ENCODE data around the gene MEIS3.

MEIS3 gene

DNA sequence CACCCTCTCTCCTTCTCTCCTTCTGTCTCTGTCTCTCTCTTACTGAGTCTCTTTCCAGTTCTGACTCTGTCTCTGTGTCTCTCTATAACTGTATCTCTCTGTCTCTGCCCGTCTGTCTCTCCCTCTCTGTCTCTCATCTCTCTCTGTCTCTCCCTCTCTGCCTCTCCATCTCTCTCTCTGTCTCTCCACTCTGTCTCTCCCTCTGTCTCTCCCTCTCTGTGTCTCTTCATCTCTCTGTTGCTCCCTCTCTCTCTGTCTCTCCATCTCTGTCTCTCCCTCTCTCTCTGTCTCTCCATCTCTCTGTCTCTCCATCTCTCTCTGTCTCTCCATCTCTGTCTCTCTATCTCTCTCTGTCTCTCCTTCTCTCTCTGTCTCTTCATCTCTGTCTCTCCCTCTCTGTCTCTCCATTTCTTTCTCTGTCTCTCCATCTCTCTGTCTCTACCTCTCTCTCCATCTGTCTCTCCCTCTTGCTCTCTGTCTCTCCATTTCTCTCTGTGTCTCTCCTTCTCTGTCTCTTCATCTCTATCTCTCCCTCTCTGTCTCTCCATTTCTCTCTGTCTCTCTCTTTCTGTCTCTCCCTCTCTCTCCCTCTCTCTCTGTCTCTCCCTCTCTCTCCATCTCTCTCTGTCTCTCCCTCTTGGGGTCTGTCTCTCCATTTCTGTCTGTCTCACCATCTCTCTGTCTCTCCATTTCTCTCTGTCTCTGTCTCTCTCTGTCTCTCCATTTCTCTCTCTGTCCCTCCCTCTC, 3.3 kb upstream of the MEIS3 start:
- peaks cover 16 to 63% of the 10 kb centered on the region in 2 donors for H3K27me3 ChIP-seq (ENCODE audit: control insufficient read depth in 1 of 2, insufficient read depth in 2 of 2, low read length in 2 of 2)
- peaks cover 8% of the 10 kb centered on the region for H3K4me1 ChIP-seq (ENCODE audit: insufficient read depth, low read length)
- no peak overlapping the region for H3K27ac ChIP-seq (ENCODE audit: low read depth, low read length)
- no peak overlapping the region for H3K9ac ChIP-seq (ENCODE audit: low read length)
- H3K9me3 ChIP-seq (ENCODE audit: low read length) = no peaks in the 10 kb centered on the region
- H3K4me3 ChIP-seq (ENCODE audit: low read depth in 1 of 2, low read length in 2 of 2) = no peak overlapping the region
- H3K36me3 ChIP-seq (ENCODE audit: insufficient read depth, low read length) = no peaks in the 10 kb centered on the region

GRCh38 chr19:47421844-47422395, 2.6 kb upstream of the MEIS3 start:
- Histone ChIP-seq H3K4me3 (ENCODE audit: low read depth in 1 of 2, low read length in 2 of 2) (no peak overlapping the region), H3K27me3 (ENCODE audit: control insufficient read depth in 1 of 2, insufficient read depth in 2 of 2, low read length in 2 of 2) (peaks cover 16 to 70% of the 10 kb centered on the region in 2 donors), H3K36me3 (ENCODE audit: insufficient read depth, low read length) (no peaks in the 10 kb centered on the region), H3K9me3 (ENCODE audit: low read length) (no peaks in the 10 kb centered on the region), H3K27ac (ENCODE audit: low read depth, low read length) (no peak overlapping the region), H3K4me1 (ENCODE audit: insufficient read depth, low read length) (peaks cover 6% of the 10 kb centered on the region), H3K9ac (ENCODE audit: low read length) (no peak overlapping the region)

GRCh38 chr19:47421244-47421786, 2.0 kb upstream of the MEIS3 start:
- Histone ChIP-seq H3K27me3 (ENCODE audit: control insufficient read depth in 1 of 2, insufficient read depth in 2 of 2, low read length in 2 of 2) (peaks cover 16 to 76% of the 10 kb centered on the region in 2 donors), H3K27ac (ENCODE audit: low read depth, low read length) (no peak overlapping the region)

GRCh38 chr19:47419789-47420188, 462 bp upstream of the MEIS3 start:
- Histone ChIP-seq H3K9ac (ENCODE audit: low read length) (no peak overlapping the region), H3K9me3 (ENCODE audit: low read length) (no peaks in the 10 kb centered on the region), H3K4me3 (ENCODE audit: low read depth in 1 of 2, low read length in 2 of 2) (no peak overlapping the region), H3K27me3 (ENCODE audit: control insufficient read depth in 1 of 2, insufficient read depth in 2 of 2, low read length in 2 of 2) (peaks cover 16 to 79% of the 10 kb centered on the region in 2 donors), H3K36me3 (ENCODE audit: insufficient read depth, low read length) (no peaks in the 10 kb centered on the region), H3K27ac (ENCODE audit: low read depth, low read length) (no peak overlapping the region), H3K4me1 (ENCODE audit: insufficient read depth, low read length) (peaks cover 6% of the 10 kb centered on the region)

More at GRCh38 chr19:47421244-47421786, 2.0 kb upstream of the MEIS3 start:
- no peaks in the 10 kb centered on the region for H3K9me3 ChIP-seq (ENCODE audit: low read length)
- H3K36me3 ChIP-seq (ENCODE audit: insufficient read depth, low read length) = no peaks in the 10 kb centered on the region
- H3K4me1 ChIP-seq (ENCODE audit: insufficient read depth, low read length) = peaks cover 6% of the 10 kb centered on the region
- H3K4me3 ChIP-seq (ENCODE audit: low read depth in 1 of 2, low read length in 2 of 2) = no peak overlapping the region
- H3K9ac ChIP-seq (ENCODE audit: low read length) = no peak overlapping the region

DNA sequence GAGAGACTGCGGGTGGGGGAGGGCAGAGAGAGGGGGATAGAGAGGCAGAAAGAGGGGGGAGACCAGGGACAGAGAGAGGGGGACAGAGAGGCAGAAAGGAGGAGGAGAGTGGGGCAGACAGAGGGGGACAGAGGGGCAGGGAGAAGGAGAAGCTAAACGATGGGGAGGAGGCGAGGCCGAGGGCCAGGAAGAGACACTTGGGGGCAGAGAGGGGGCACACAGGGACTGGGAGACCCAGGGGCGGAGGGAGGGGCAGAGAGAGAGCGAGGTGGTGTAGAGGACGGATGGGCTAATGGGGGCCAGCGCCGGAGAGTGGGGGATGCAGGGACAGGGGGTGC, 666 bp downstream of the MEIS3 start:
- H3K36me3 ChIP-seq (ENCODE audit: insufficient read depth, low read length) = no peaks in the 10 kb centered on the region
- H3K27ac ChIP-seq (ENCODE audit: low read depth, low read length) = no peak overlapping the region
- peaks cover 6% of the 10 kb centered on the region for H3K4me1 ChIP-seq (ENCODE audit: insufficient read depth, low read length)
- H3K9ac ChIP-seq (ENCODE audit: low read length) = no peak overlapping the region
- peak overlapping the region; percentile 27 to 47 for H3K4me3 ChIP-seq (ENCODE audit: low read depth in 1 of 2, low read length in 2 of 2)
- H3K27me3 ChIP-seq (ENCODE audit: control insufficient read depth in 1 of 2, insufficient read depth in 2 of 2, low read length in 2 of 2) = peaks cover 14 to 76% of the 10 kb centered on the region in 2 donors
- no peaks in the 10 kb centered on the region for H3K9me3 ChIP-seq (ENCODE audit: low read length)

DNA sequence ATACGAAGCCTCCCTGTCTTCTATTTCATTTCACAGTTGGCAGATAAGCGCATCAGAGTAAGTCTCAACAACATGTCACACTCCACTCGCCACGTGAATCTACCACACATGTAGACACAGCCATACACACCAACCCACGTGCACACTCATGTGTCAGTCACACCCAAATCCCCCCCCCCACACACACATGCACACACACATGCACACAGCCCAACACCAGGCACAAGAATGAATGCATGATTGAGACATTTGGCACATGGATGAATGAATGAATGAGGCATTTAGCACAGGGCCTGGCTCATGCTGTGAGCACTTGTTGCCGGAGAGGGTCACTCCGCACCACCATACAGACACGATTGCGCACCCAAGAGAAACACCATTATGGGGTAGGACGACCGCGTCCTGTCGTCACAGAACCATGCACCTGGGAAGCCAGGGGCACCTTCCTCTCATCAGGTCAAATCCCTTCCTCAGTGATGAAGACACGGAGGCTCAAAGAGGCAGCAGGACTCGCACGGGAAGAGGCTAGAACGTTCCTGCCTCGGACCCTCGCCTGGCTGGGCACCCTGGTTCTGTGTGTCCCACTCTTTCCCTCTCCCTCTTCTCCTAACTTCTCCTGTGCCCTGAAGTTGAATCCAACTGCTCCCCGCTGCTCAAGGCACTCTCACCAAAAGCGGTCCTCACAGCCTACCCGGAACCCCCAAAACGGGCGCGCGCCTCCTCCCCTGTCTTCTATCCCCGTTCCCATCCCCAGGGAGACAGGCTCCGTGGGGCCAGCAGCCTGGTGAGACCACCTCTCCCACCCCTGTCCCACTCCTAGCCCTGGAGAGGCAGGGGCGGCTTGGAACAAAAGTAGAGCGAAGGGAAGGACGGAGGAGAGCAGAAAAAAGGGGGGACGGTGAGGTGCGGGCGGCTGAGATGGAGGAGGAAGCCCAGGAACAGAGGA, 1.3 kb downstream of the MEIS3 start:
- Histone ChIP-seq H3K4me1 (ENCODE audit: insufficient read depth, low read length) (peaks cover 6% of the 10 kb centered on the region), H3K27me3 (ENCODE audit: control insufficient read depth in 1 of 2, insufficient read depth in 2 of 2, low read length in 2 of 2) (peaks cover 8 to 70% of the 10 kb centered on the region in 2 donors), H3K27ac (ENCODE audit: low read depth, low read length) (no peak overlapping the region), H3K36me3 (ENCODE audit: insufficient read depth, low read length) (no peaks in the 10 kb centered on the region), H3K9me3 (ENCODE audit: low read length) (no peaks in the 10 kb centered on the region), H3K4me3 (ENCODE audit: low read depth in 1 of 2, low read length in 2 of 2) (peak overlapping the region in 1 of 2 donors; percentile 27), H3K9ac (ENCODE audit: low read length) (no peak overlapping the region)

- H3K4me3 ChIP-seq (ENCODE audit: low read depth in 1 of 2, low read length in 2 of 2) = no peak overlapping the region
- no peaks in the 10 kb centered on the region for H3K9me3 ChIP-seq (ENCODE audit: low read length)
- H3K36me3 ChIP-seq (ENCODE audit: insufficient read depth, low read length) = no peaks in the 10 kb centered on the region
- H3K27me3 ChIP-seq (ENCODE audit: control insufficient read depth in 1 of 2, insufficient read depth in 2 of 2, low read length in 2 of 2) = peaks cover under 1 to 62% of the 10 kb centered on the region in 2 donors
- no peak overlapping the region for H3K27ac ChIP-seq (ENCODE audit: low read depth, low read length)
- H3K9ac ChIP-seq (ENCODE audit: low read length) = no peak overlapping the region
- peaks cover 6% of the 10 kb centered on the region for H3K4me1 ChIP-seq (ENCODE audit: insufficient read depth, low read length)
Observed at GRCh38 chr19:47417107-47417745, 2.1 kb downstream of the MEIS3 start.

GRCh38 chr19:47416643-47416985, 2.7 kb downstream of the MEIS3 start:
- Histone ChIP-seq H3K9ac (ENCODE audit: low read length) (no peak overlapping the region), H3K9me3 (ENCODE audit: low read length) (no peaks in the 10 kb centered on the region), H3K27me3 (ENCODE audit: control insufficient read depth in 1 of 2, insufficient read depth in 2 of 2, low read length in 2 of 2) (peaks cover 0 to 56% of the 10 kb centered on the region in 2 donors), H3K4me3 (ENCODE audit: low read depth in 1 of 2, low read length in 2 of 2) (no peak overlapping the region), H3K4me1 (ENCODE audit: insufficient read depth, low read length) (peaks cover 6% of the 10 kb centered on the region), H3K36me3 (ENCODE audit: insufficient read depth, low read length) (no peaks in the 10 kb centered on the region), H3K27ac (ENCODE audit: low read depth, low read length) (no peak overlapping the region)

DNA sequence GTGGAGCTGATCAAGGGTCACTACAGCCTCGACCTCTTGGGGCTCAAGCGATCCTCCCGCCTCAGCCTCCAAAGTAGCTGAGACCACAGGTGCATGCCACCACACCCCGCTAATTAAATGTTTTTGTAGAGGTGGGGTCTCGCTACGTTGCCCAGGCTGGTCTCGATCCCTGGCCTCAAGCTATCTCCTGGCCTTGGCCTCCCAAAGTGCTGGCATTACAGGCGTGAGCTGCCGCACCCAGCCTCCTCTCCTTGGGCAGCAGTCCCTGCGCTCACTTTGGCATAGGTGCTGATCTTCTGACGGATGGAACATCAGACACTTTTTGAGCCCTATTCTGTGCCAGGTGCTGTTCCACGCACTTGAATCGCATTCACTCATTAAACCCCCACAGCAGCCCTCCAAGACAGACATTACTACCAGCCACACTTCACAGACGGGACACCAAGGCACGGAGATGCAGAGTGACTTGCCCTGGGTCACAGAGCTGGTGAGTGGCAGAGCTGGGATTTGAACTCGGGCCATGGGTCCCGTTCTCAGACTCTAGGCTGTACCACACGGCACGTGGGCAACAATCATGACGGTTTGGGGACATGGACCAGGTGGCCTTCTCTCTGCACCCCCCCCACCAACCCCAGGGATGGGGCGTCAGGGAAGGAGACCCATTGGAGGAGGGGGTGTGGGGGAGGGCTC, 3.2 kb downstream of the MEIS3 start:
- Histone ChIP-seq H3K36me3 (ENCODE audit: insufficient read depth, low read length) (no peaks in the 10 kb centered on the region), H3K9me3 (ENCODE audit: low read length) (no peaks in the 10 kb centered on the region), H3K4me3 (ENCODE audit: low read depth in 1 of 2, low read length in 2 of 2) (no peak overlapping the region), H3K9ac (ENCODE audit: low read length) (no peak overlapping the region), H3K27me3 (ENCODE audit: control insufficient read depth in 1 of 2, insufficient read depth in 2 of 2, low read length in 2 of 2) (peaks cover 0 to 51% of the 10 kb centered on the region in 2 donors), H3K27ac (ENCODE audit: low read depth, low read length) (no peak overlapping the region), H3K4me1 (ENCODE audit: insufficient read depth, low read length) (peaks cover 6% of the 10 kb centered on the region)

GRCh38 chr19:47414469-47414868, 4.9 kb downstream of the MEIS3 start:
- Histone ChIP-seq H3K27ac (ENCODE audit: low read depth, low read length) (no peak overlapping the region), H3K9me3 (ENCODE audit: low read length) (no peaks in the 10 kb centered on the region), H3K27me3 (ENCODE audit: control insufficient read depth in 1 of 2, insufficient read depth in 2 of 2, low read length in 2 of 2) (peaks cover 0 to 34% of the 10 kb centered on the region in 2 donors), H3K36me3 (ENCODE audit: insufficient read depth, low read length) (no peaks in the 10 kb centered on the region), H3K4me3 (ENCODE audit: low read depth in 1 of 2, low read length in 2 of 2) (no peak overlapping the region), H3K9ac (ENCODE audit: low read length) (no peak overlapping the region), H3K4me1 (ENCODE audit: insufficient read depth, low read length) (peaks cover 6% of the 10 kb centered on the region)

Measured in muscle layer of colon (tissue), 2 donors.